A549 (cell line): ENCODE data around the gene B3GNT3. TPM values are rescaled to one million over a fixed set of nuclear protein-coding genes. Genes with fewer than 3 reads are reported as not detected.

Source experiments
- ATAC-seq, 2 experiments: fragments of 200-7000 bp in 1 of 2; fragments of >200 bp in 1 of 2; cut with Nextera tagmentation in 1 of 2; cut with Tn5 transposase in 1 of 2; 3 replicates each; pipeline versions ENCODE4 v1.8.0 to v1.9.1; 2018 to 2020; ENCODE audit warnings: mild to moderate bottlenecking in 1 of 2, moderate library complexity in 1 of 2
- CTCF ChIA-PET: fragments of 300-600 bp; sonication (Branson Sonifier 250); formaldehyde crosslinking; extraction: SDS; loops from one replicate; lab custom pipeline; 2021; ENCODE audit warnings: antibody characterized with exemption, inconsistent platforms; lab: Yijun Ruan, JAX
- POLR2A ChIA-PET: fragments of 350-600 bp; formaldehyde crosslinking; extraction: SDS; loops from one replicate; lab custom pipeline; 2021; ENCODE audit warnings: antibody characterized with exemption, inconsistent platforms; lab: Yijun Ruan, JAX
- DNase-seq, 2 experiments: peaks; one replicate each; pipeline versions ENCODE4 v3.0.0 to v3.0.0-alpha.2; 2011 to 2016; ENCODE audit warnings: low read depth in 1 of 2, low spot score in 1 of 2
- FAIRE-seq: peaks from 2 replicates; lab custom pipeline; 2011; peaks lifted over from hg19 to GRCh38; lab: Jason Lieb, UNC
- H3K27ac ChIP-seq, 2 experiments: fragments of >200 bp; sonication (Bioruptor Twin); formaldehyde crosslinking; 3 replicates each; pipeline ENCODE4 v1.5.1; 2016 to 2017
- H3K4me1 ChIP-seq: fragments of >200 bp; sonication (Bioruptor Twin); formaldehyde crosslinking; 3 replicates; pipeline ENCODE4 v1.6.1; 2016
- H3K4me2 ChIP-seq: fragments of >200 bp; sonication (Bioruptor Twin); formaldehyde crosslinking; 3 replicates; pipeline ENCODE4 v1.6.1; 2016
- H3K4me3 ChIP-seq: fragments of >200 bp; sonication (Bioruptor Twin); formaldehyde crosslinking; 3 replicates; pipeline ENCODE4 v1.5.1; 2016
- H3K9me3 ChIP-seq: fragments of >200 bp; sonication (Bioruptor Twin); formaldehyde crosslinking; 3 replicates; pipeline ENCODE4 v1.6.1; 2016
- CEBPB ChIP-seq, 2 experiments: fragments of >200 bp in 1 of 2; sonication (Bioruptor Twin) in 1 of 2; formaldehyde crosslinking in 1 of 2; IDR thresholded peaks; 2 replicates each; pipeline ENCODE4 v1.6.1; 2012 to 2016
- CHD4 ChIP-seq: fragments of 200-600 bp; sonication (generic); IDR thresholded peaks from 2 replicates; pipeline ENCODE4 v1.6.1; 2016; ENCODE audit warnings: antibody characterized with exemption, mild to moderate bottlenecking, borderline replicate concordance
- EHF ChIP-seq: fragments of 250-450 bp; sonication (Bioruptor Pico); IDR thresholded peaks from 2 replicates; pipeline ENCODE4 v1.5.0; 2020; ENCODE audit warnings: mild to moderate bottlenecking
- ESRRA ChIP-seq: fragments of 150-350 bp; IDR thresholded peaks from 2 replicates; pipeline ENCODE4 v1.6.1; 2014; ENCODE audit warnings: mild to moderate bottlenecking, low read length, borderline replicate concordance
- FOSL2 ChIP-seq, 2 experiments: fragments of 450-650 bp in 1 of 2; fragments of >200 bp in 1 of 2; sonication (Bioruptor Twin) in 1 of 2; formaldehyde crosslinking; IDR thresholded peaks; 2 replicates each; pipeline versions ENCODE4 v1.5.0 to v1.6.1; 2016 to 2020; ENCODE audit warnings: mild to moderate bottlenecking in 1 of 2, moderate library complexity in 1 of 2
- FOXS1 ChIP-seq: fragments of 250-450 bp; sonication (Bioruptor Pico); IDR thresholded peaks from 2 replicates; pipeline ENCODE4 v1.5.0; 2020; ENCODE audit warnings: mild to moderate bottlenecking, moderate library complexity
- GATA3 ChIP-seq: IDR thresholded peaks from 2 replicates; pipeline ENCODE4 v1.6.1; 2012; ENCODE audit warnings: borderline replicate concordance
- HDAC2 ChIP-seq: fragments of 200-600 bp; sonication (generic); IDR thresholded peaks from 2 replicates; pipeline ENCODE4 v1.6.1; 2016
- HEYL ChIP-seq: fragments of 250-450 bp; sonication (Bioruptor Pico); IDR thresholded peaks from 2 replicates; pipeline ENCODE4 v1.8.0; 2021; ENCODE audit warnings: mild to moderate bottlenecking, moderate library complexity
- HOXA7 ChIP-seq: fragments of 250-450 bp; sonication (Bioruptor Pico); IDR thresholded peaks from 2 replicates; pipeline ENCODE4 v1.5.0; 2020; ENCODE audit warnings: mild to moderate bottlenecking, moderate library complexity
- HOXB13 ChIP-seq: fragments of 250-450 bp; sonication (Bioruptor Pico); IDR thresholded peaks from 2 replicates; pipeline ENCODE4 v1.5.0; 2020; ENCODE audit warnings: low read depth, mild to moderate bottlenecking, moderate library complexity
- KDM1A ChIP-seq: fragments of 200-600 bp; sonication (generic); IDR thresholded peaks from 2 replicates; pipeline ENCODE4 v1.6.1; 2016; ENCODE audit warnings: low read depth, mild to moderate bottlenecking
- MAFK ChIP-seq: fragments of 450-650 bp; IDR thresholded peaks from 2 replicates; pipeline ENCODE4 v1.6.1; 2014; ENCODE audit not compliant: partially characterized antibody
- NFE2L2 ChIP-seq: fragments of 150-350 bp; conservative IDR thresholded peaks from 2 replicates; pipeline ENCODE4 v1.6.1; 2014; ENCODE audit warnings: low read length
- POLR2A ChIP-seq: IDR thresholded peaks from 2 replicates; pipeline ENCODE4 v1.6.1; 2012; ENCODE audit warnings: mild to moderate bottlenecking, low read length
- POLR2AphosphoS2 ChIP-seq: conservative IDR thresholded peaks from 2 replicates; pipeline ENCODE4 v1.6.1; 2012; ENCODE audit warnings: low read length, improper control_type of control experiment, inconsistent platforms
- RAD21 ChIP-seq, 2 experiments: fragments of >200 bp in 1 of 2; sonication (Bioruptor Twin) in 1 of 2; formaldehyde crosslinking in 1 of 2; IDR thresholded peaks in 1 of 2; conservative IDR thresholded peaks in 1 of 2; 2 replicates in 1 of 2; 3 replicates in 1 of 2; pipeline ENCODE4 v1.6.1; 2012 to 2018; ENCODE audit warnings: inconsistent platforms in 1 of 2
- RCOR1 ChIP-seq: fragments of 150-350 bp; IDR thresholded peaks from 2 replicates; pipeline ENCODE4 v1.6.1; 2014; ENCODE audit warnings: antibody characterized with exemption, low read length, low read depth
- RFX5 ChIP-seq: fragments of 450-650 bp; IDR thresholded peaks from 2 replicates; pipeline ENCODE4 v1.7.1; 2014; ENCODE audit warnings: antibody characterized with exemption, mild to moderate bottlenecking, moderate library complexity
- SMC3 ChIP-seq: fragments of >200 bp; sonication (Bioruptor Twin); formaldehyde crosslinking; IDR thresholded peaks from 3 replicates; pipeline ENCODE4 v1.6.1; 2018; ENCODE audit warnings: inconsistent platforms
- TFCP2L1 ChIP-seq: fragments of 250-450 bp; sonication (Bioruptor Pico); IDR thresholded peaks from 2 replicates; pipeline ENCODE4 v1.5.0; 2021; ENCODE audit warnings: mild to moderate bottlenecking
- TP53 ChIP-seq: fragments of 250-450 bp; sonication (Bioruptor Pico); IDR thresholded peaks from 2 replicates; pipeline ENCODE4 v1.5.0; 2021; ENCODE audit warnings: mild to moderate bottlenecking, moderate library complexity
- ZFP36 ChIP-seq: fragments of 450-650 bp; IDR thresholded peaks from 2 replicates; pipeline ENCODE4 v1.6.1; 2014; ENCODE audit warnings: borderline replicate concordance; ENCODE audit not compliant: partially characterized antibody
- ZSCAN20 ChIP-seq: fragments of 250-450 bp; sonication (Bioruptor Pico); IDR thresholded peaks from 2 replicates; pipeline ENCODE4 v1.8.0; 2022; ENCODE audit warnings: mild to moderate bottlenecking, moderate library complexity
- WGBS: methylation state at CpG from one replicate; pipeline ENCODE4 v1.1.6; 2017; ENCODE audit errors: missing lambda C conversion rate; 5-methylcytosine and 5-hydroxymethylcytosine counted together
- polyA plus RNA-seq, 4 experiments: library from polyadenylated mRNA; depleted of rRNA in 3 of 4; stranded (reverse); fragments of >200 nt; fragmentation: RNase III in 1 of 4; extraction: RNeasy Plus Mini Kit Qiagen cat#74134 plus additional on column Dnase treatment in 1 of 4; gene quantifications; 2 replicates in 3 of 4; 3 replicates in 1 of 4; pipeline ENCODE4 v1.2.3, GENCODE V29; 2011 to 2017
- TF ChIP-seq, protein P1 (sequence below): fragments of >200 bp; sonication (Bioruptor Twin); formaldehyde crosslinking; IDR thresholded peaks from 3 replicates; pipeline ENCODE4 v1.6.1; 2016
- TF ChIP-seq, protein P2 (sequence below): fragments of 200-600 bp; sonication (generic); IDR thresholded peaks from 2 replicates; pipeline ENCODE4 v1.6.1; 2016; ENCODE audit warnings: antibody characterized with exemption, mild to moderate bottlenecking, moderate library complexity
- TF ChIP-seq, protein P3 (sequence below): fragments of 450-650 bp; IDR thresholded peaks from 2 replicates; pipeline ENCODE4 v1.6.1; 2014; ENCODE audit warnings: antibody characterized with exemption

B3GNT3 gene
- polyA plus RNA-seq, 2 of the 4 experiments (the other 2 are of a cell fraction), result 2.4 to 2.7 TPM

- H3K27ac ChIP-seq, result peak overlapping the region; percentile 74 to 89
- 59% methylated on average over 6 of the region's 20 CpGs for WGBS
- TF ChIP-seq, protein P1, sequence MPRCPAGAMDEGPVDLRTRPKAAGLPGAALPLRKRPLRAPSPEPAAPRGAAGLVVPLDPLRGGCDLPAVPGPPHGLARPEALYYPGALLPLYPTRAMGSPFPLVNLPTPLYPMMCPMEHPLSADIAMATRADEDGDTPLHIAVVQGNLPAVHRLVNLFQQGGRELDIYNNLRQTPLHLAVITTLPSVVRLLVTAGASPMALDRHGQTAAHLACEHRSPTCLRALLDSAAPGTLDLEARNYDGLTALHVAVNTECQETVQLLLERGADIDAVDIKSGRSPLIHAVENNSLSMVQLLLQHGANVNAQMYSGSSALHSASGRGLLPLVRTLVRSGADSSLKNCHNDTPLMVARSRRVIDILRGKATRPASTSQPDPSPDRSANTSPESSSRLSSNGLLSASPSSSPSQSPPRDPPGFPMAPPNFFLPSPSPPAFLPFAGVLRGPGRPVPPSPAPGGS, result no peak
- TF ChIP-seq POLR2AphosphoS2 (no peak), FOSL2 (IDR thresholded peaks at IDR 0.05) (no peak), FOSL2 (CRISPR knock-in tag; IDR thresholded peaks at IDR 0.05) (no peak), RAD21 (conservative IDR thresholded peaks at IDR 0.05 in 1 of 2, IDR thresholded peaks at IDR 0.05 in 1 of 2) (no peak), MAFK (no peak), ZSCAN20 (CRISPR knock-in tag) (no peak), POLR2A (no peak), HDAC2 (no peak), HOXA7 (no peak), EHF (no peak), TFCP2L1 (CRISPR knock-in tag) (no peak), CEBPB (IDR thresholded peaks at IDR 0.05) (no peak), RFX5 (no peak), HOXB13 (CRISPR knock-in tag) (no peak), KDM1A (no peak), HEYL (CRISPR knock-in tag) (no peak), SMC3 (no peak), RCOR1 (no peak)
- TF ChIP-seq, protein P2, sequence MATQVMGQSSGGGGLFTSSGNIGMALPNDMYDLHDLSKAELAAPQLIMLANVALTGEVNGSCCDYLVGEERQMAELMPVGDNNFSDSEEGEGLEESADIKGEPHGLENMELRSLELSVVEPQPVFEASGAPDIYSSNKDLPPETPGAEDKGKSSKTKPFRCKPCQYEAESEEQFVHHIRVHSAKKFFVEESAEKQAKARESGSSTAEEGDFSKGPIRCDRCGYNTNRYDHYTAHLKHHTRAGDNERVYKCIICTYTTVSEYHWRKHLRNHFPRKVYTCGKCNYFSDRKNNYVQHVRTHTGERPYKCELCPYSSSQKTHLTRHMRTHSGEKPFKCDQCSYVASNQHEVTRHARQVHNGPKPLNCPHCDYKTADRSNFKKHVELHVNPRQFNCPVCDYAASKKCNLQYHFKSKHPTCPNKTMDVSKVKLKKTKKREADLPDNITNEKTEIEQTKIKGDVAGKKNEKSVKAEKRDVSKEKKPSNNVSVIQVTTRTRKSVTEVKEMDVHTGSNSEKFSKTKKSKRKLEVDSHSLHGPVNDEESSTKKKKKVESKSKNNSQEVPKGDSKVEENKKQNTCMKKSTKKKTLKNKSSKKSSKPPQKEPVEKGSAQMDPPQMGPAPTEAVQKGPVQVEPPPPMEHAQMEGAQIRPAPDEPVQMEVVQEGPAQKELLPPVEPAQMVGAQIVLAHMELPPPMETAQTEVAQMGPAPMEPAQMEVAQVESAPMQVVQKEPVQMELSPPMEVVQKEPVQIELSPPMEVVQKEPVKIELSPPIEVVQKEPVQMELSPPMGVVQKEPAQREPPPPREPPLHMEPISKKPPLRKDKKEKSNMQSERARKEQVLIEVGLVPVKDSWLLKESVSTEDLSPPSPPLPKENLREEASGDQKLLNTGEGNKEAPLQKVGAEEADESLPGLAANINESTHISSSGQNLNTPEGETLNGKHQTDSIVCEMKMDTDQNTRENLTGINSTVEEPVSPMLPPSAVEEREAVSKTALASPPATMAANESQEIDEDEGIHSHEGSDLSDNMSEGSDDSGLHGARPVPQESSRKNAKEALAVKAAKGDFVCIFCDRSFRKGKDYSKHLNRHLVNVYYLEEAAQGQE, result no peak
- TF ChIP-seq, protein P3, sequence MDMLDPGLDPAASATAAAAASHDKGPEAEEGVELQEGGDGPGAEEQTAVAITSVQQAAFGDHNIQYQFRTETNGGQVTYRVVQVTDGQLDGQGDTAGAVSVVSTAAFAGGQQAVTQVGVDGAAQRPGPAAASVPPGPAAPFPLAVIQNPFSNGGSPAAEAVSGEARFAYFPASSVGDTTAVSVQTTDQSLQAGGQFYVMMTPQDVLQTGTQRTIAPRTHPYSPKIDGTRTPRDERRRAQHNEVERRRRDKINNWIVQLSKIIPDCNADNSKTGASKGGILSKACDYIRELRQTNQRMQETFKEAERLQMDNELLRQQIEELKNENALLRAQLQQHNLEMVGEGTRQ, result no peak
- DNase-seq, result no peak
- POLR2A ChIA-PET, result interaction anchor here (1.0 to 1.5 kb wide), 2 partner anchors 12 to 17 kb away, joined by 3 to 17 read pairs; partner anchors contain the start of gene RPL18A
- FAIRE-seq, result no peak
- CTCF ChIA-PET, result interaction anchor here (0.6 to 1.4 kb wide), 4 partner anchors 10 to 255 kb away, joined by 3 to 4 read pairs (median 4); no protein-coding TSS in a partner anchor
- peak overlapping the region; percentile 47 for H3K4me3 ChIP-seq
- no peaks in the 10 kb centered on the region for H3K9me3 ChIP-seq
- H3K4me2 ChIP-seq, result peak overlapping the region; percentile 92
- H3K4me1 ChIP-seq, result peaks cover 6% of the 10 kb centered on the region
- ATAC-seq, result peak in 1 of 2 experiments; percentile 1; a peak in 1 of 6 replicates
Measured at GRCh38 chr19:17842663-17843291, 47.8 kb downstream of the B3GNT3 start.

DNA sequence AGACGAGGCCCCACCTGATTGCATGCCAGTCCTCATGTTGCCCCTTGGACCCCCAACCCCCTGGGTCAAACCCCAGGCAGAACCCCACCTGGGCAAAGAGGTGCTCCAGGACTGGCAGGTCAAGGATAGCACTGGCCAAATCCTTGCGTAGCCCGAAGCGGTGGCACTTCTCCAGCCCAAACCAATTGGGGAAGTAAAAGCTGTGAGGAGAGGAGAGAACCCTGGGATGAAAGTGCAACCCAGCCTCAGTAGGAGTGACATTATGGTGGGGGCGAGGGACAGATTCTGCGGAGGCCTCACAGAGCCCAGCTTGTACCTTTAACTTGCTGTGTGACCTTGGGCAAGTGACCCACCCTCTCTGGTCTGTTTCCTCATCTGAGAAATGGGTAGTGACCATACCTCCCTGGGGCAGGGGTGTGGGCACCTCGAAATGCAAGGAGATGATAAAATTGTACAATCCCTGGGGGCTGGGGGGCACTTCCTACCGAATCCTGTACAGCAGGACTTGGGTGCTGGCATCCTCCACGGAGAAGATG, 48.4 kb downstream of the B3GNT3 start:
- peaks cover 6% of the 10 kb centered on the region for H3K4me1 ChIP-seq
- POLR2A ChIA-PET, result interaction anchor here (1.0 kb wide), 1 partner anchor 13 kb away, joined by 3 read pairs; no protein-coding TSS in a partner anchor
- 86% methylated on average over 8 of the region's 9 CpGs for WGBS
- no peak for TF ChIP-seq ESRRA
- TF ChIP-seq RCOR1, result no peak
- no peak for TF ChIP-seq GATA3
- TF ChIP-seq KDM1A, result peak; percentile 25; the same call in 1 of the 2 replicates
- no peak for TF ChIP-seq TP53 (CRISPR knock-in tag)
- no peak for TF ChIP-seq POLR2A
- TF ChIP-seq FOXS1 (CRISPR knock-in tag), result no peak
- TF ChIP-seq, protein P1, result no peak
- TF ChIP-seq EHF, result no peak
- TF ChIP-seq CHD4, result no peak
- TF ChIP-seq NFE2L2, result no peak
- peak; percentile 43 for TF ChIP-seq ZFP36
- no peak for TF ChIP-seq HOXA7

More for the DNA sequence above, 48.4 kb downstream of the B3GNT3 start:
- DNase-seq (no peak), ATAC-seq (no peak), FAIRE-seq (no peak)
- Histone ChIP-seq H3K27ac (peak overlapping the region in 1 of 2 experiments; percentile 89; a peak in 2 of 6 replicates), H3K4me3 (no peak overlapping the region; the same call in 2 of the 3 replicates), H3K9me3 (no peaks in the 10 kb centered on the region), H3K4me2 (peak overlapping the region; percentile 92)
- CTCF ChIA-PET, result interaction anchor here (0.6 to 1.4 kb wide), 4 partner anchors 12 to 418 kb away, joined by 3 to 6 read pairs (median 4); no protein-coding TSS in a partner anchor
